WTC11 (cell line): ENCODE results near the gene CCM2L. TPM values are rescaled to one million over a fixed set of nuclear protein-coding genes. Genes with fewer than 3 reads are reported as not detected.

Experiments used
- ATAC-seq: fragments of 200-7000 bp; cut with Tn5 transposase; 2 replicates; pipeline ENCODE4 v1.10.0; 2021; ENCODE audit warnings: mild to moderate bottlenecking, moderate library complexity
- CTCF ChIA-PET: fragments of 300-600 bp; sonication (Branson Sonifier 250); formaldehyde crosslinking; loops from one replicate; lab custom pipeline; 2021; ENCODE audit warnings: antibody characterized with exemption; lab: Charles Lee
- POLR2A ChIA-PET: fragments of 350-600 bp; sonication (Branson Sonifier 250); formaldehyde crosslinking; loops from one replicate; lab custom pipeline; 2021; ENCODE audit warnings: antibody characterized with exemption; lab: Charles Lee
- DNase-seq: peaks from one replicate; pipeline ENCODE4 v3.0.0; 2021; ENCODE audit warnings: low spot score
- H3K27ac Mint-ChIP-seq: 2 replicates; pipeline ENCODE4 v1.8.0; 2021; ENCODE audit warnings: mixed read lengths
- H3K27me3 Mint-ChIP-seq: 2 replicates; pipeline ENCODE4 v1.8.0; 2021; ENCODE audit warnings: low read depth, mild to moderate bottlenecking, moderate library complexity, mixed read lengths
- H3K36me3 Mint-ChIP-seq: 2 replicates; pipeline ENCODE4 v1.8.0; 2021; ENCODE audit warnings: mixed read lengths
- H3K4me1 Mint-ChIP-seq: 2 replicates; pipeline ENCODE4 v1.8.0; 2022; ENCODE audit warnings: mixed read lengths
- H3K4me3 Mint-ChIP-seq: 2 replicates; pipeline ENCODE4 v1.8.0; 2021; ENCODE audit warnings: mild to moderate bottlenecking, moderate library complexity, mixed read lengths
- H3K9me3 Mint-ChIP-seq: 2 replicates; pipeline ENCODE4 v1.8.0; 2021; ENCODE audit warnings: mixed read lengths
- AFF4 ChIP-seq: sonication (generic); formaldehyde crosslinking; IDR thresholded peaks from 2 replicates; pipeline ENCODE4 v1.8.1; 2023; ENCODE audit warnings: mild to moderate bottlenecking, missing genetic modification reagents, borderline replicate concordance
- CREM ChIP-seq: sonication (generic); formaldehyde crosslinking; IDR thresholded peaks from 2 replicates; pipeline ENCODE4 v1.8.1; 2022; ENCODE audit warnings: mild to moderate bottlenecking, missing genetic modification reagents, moderate library complexity
- FOXP1 ChIP-seq: sonication (generic); formaldehyde crosslinking; IDR thresholded peaks from 2 replicates; pipeline ENCODE4 v1.8.0; 2022; ENCODE audit warnings: missing genetic modification reagents, mild to moderate bottlenecking, moderate library complexity, borderline replicate concordance
- GTF2I ChIP-seq: fragments of 250-450 bp; sonication (Bioruptor Pico); conservative IDR thresholded peaks from 2 replicates; pipeline ENCODE4 v1.4.0; 2021; ENCODE audit warnings: mild to moderate bottlenecking
- IRF2 ChIP-seq: sonication (generic); formaldehyde crosslinking; IDR thresholded peaks from 2 replicates; pipeline ENCODE4 v1.8.0; 2022; ENCODE audit warnings: low read depth, missing genetic modification reagents, borderline replicate concordance
- KAT7 ChIP-seq: sonication (generic); formaldehyde crosslinking; IDR thresholded peaks from 2 replicates; pipeline ENCODE4 v1.8.1; 2023; ENCODE audit warnings: missing genetic modification reagents, mild to moderate bottlenecking, borderline replicate concordance
- PREB ChIP-seq: sonication (generic); formaldehyde crosslinking; IDR thresholded peaks from 2 replicates; pipeline ENCODE4 v1.8.1; 2022; ENCODE audit warnings: mild to moderate bottlenecking, missing genetic modification reagents, moderate library complexity, borderline replicate concordance
- RELA ChIP-seq: sonication (generic); formaldehyde crosslinking; IDR thresholded peaks from 2 replicates; pipeline ENCODE4 v1.8.1; 2022; ENCODE audit warnings: missing genetic modification reagents, mild to moderate bottlenecking, borderline replicate concordance
- RORB ChIP-seq: fragments of 250-450 bp; sonication (Bioruptor Pico); IDR thresholded peaks from 2 replicates; pipeline ENCODE4 v1.9.0; 2021; ENCODE audit warnings: mild to moderate bottlenecking
- TP53 ChIP-seq: sonication (generic); formaldehyde crosslinking; IDR thresholded peaks from 2 replicates; pipeline ENCODE4 v1.8.1; 2023; ENCODE audit warnings: mild to moderate bottlenecking, missing genetic modification reagents
- ZNF121 ChIP-seq: sonication (generic); formaldehyde crosslinking; IDR thresholded peaks from 2 replicates; pipeline ENCODE4 v1.8.0; 2023; ENCODE audit warnings: missing genetic modification reagents
- ZNF232 ChIP-seq: sonication (generic); formaldehyde crosslinking; IDR thresholded peaks from 2 replicates; pipeline ENCODE4 v1.8.0; 2022; ENCODE audit warnings: mild to moderate bottlenecking, missing genetic modification reagents
- ZNF671 ChIP-seq: fragments of 250-450 bp; sonication (Bioruptor Pico); IDR thresholded peaks from 2 replicates; pipeline ENCODE4 v1.8.0; 2021; ENCODE audit warnings: mild to moderate bottlenecking
- total RNA-seq: library from RNA; stranded (reverse); gene quantifications from 3 replicates; pipeline ENCODE4 v1.2.3, GENCODE V29; 2021
- TF ChIP-seq, protein P1 (sequence below): sonication (generic); formaldehyde crosslinking; IDR thresholded peaks from 2 replicates; pipeline ENCODE4 v1.8.1; 2022; ENCODE audit warnings: low read depth, missing genetic modification reagents, borderline replicate concordance

Gene CCM2L
- total RNA-seq, 1 experiment from 2014 or later = 7.8 TPM

DNA sequence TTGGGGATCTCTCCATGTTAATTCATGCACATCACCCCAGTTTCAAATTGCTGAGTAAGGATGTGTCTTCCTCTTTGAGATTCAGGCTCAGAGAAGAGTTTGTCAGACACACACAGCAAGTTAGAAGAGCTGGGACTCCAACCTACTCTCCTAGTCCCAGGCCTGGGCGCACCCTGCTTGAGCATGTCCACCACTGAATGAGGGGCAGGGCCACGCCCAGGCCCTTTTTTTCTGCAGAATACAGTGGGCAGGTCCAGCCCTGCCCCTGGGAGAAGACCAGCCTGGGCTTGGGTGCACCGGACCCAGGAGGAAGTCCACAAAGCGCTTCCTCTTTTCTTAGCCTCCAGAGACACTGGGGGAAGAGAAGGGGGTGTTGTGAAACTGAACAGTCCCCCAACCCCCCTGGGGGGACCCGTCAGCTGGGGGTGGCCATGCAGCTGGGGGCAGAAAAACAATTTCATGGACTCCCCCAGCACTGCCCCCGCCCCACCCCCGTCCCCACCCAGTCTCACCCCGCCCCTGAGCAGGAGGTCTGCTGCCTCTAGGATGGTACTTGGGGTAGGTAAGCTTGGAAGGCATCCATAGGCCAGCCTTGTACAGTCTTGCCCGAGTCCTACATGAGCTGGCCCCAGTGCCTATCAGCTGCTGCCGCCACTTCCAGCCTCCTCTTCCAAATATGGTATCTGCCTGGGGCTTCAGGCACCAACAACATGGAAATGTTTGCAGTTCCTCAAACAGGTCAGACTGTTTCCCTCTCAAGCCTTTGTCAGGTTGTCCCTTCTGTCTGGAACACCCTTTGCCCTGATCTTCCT is 30.1 kb downstream of the CCM2L start (continued):
- TF ChIP-seq, protein P1, sequence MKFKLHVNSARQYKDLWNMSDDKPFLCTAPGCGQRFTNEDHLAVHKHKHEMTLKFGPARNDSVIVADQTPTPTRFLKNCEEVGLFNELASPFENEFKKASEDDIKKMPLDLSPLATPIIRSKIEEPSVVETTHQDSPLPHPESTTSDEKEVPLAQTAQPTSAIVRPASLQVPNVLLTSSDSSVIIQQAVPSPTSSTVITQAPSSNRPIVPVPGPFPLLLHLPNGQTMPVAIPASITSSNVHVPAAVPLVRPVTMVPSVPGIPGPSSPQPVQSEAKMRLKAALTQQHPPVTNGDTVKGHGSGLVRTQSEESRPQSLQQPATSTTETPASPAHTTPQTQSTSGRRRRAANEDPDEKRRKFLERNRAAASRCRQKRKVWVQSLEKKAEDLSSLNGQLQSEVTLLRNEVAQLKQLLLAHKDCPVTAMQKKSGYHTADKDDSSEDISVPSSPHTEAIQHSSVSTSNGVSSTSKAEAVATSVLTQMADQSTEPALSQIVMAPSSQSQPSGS (CRISPR knock-in tag) = no peak
- TF ChIP-seq FOXP1 (CRISPR knock-in tag) (no peak), TP53 (CRISPR knock-in tag) (no peak), RELA (no peak), KAT7 (CRISPR knock-in tag) (no peak), PREB (CRISPR knock-in tag) (no peak)

DNA sequence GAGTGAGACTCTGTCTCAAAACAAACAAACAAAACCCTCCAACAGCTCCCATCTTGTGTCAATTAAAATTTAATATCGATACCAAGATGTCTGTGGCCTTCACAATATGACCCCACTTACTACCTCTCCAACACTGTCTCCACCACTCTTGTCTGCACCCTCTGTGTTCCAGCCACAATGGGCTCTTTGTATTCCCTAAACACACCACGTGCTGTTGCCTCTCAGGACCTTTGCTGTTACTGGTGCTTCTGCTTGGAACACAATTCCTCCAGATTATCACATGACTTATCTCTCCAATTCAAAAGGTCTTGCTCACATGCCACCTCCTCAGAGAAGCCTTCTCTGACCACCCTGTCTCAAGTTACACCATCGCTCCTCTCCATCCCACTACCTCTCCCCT is 35.8 kb downstream of the CCM2L start:
- no peak overlapping the region for H3K4me3 Mint-ChIP-seq
- ATAC-seq = no peak
- no peaks in the 10 kb centered on the region for H3K36me3 Mint-ChIP-seq
- peaks cover 13% of the 10 kb centered on the region for H3K4me1 Mint-ChIP-seq
- no peak for DNase-seq
- TF ChIP-seq ZNF671 (no peak), AFF4 (CRISPR knock-in tag) (no peak), RORB (CRISPR knock-in tag) (no peak), IRF2 (CRISPR knock-in tag) (no peak), CREM (CRISPR knock-in tag) (no peak)
- no peak overlapping the region for H3K27ac Mint-ChIP-seq
- no peaks in the 10 kb centered on the region for H3K9me3 Mint-ChIP-seq
- H3K27me3 Mint-ChIP-seq = peaks cover 36% of the 10 kb centered on the region
- POLR2A ChIA-PET = no interaction called here
- CTCF ChIA-PET = no interaction called here

DNA sequence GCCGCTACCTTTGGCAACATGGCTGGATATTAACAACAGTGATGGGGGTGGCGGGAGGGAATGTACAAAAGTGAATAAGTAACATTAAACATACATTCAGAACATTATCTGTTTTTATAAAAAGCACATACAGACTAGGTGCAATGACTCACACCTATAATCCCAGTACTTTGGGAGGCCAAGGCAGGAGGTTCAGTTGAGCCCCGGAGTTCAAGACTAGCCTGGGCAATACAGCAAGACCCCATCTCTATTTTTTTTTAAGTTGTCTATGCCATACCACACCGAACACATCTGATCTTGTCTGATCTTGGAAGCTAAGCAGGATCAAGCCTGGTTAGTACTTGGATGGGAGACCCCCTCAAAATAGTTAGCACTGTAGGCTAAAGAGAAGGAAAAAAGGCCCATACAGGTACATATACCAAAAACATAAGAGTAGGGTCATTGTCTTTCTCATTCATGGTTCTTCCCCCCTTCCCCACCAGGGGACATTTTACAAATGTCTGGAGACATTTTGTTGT is 40.1 kb downstream of the CCM2L start:
- POLR2A ChIA-PET = no interaction called here
- peaks cover 17% of the 10 kb centered on the region for H3K4me1 Mint-ChIP-seq
- CTCF ChIA-PET = interaction anchor here (1.0 to 2.1 kb wide), 4 partner anchors 16 to 41 kb away, joined by 3 to 9 read pairs (median 6); no protein-coding TSS in a partner anchor

More for the DNA sequence above, 40.1 kb downstream of the CCM2L start:
- H3K36me3 Mint-ChIP-seq = no peaks in the 10 kb centered on the region
- no peak for DNase-seq
- H3K4me3 Mint-ChIP-seq = peak overlapping the region; percentile 85; the same call in 1 of the 2 replicates
- no peaks in the 10 kb centered on the region for H3K9me3 Mint-ChIP-seq
- peak; percentile 96 for TF ChIP-seq ZNF121 (CRISPR knock-in tag)
- no peak for TF ChIP-seq ZNF232 (CRISPR knock-in tag)
- 0 out of 2 replicates have a peak, but pooled peaks have one; percentile 21 for TF ChIP-seq GTF2I (CRISPR knock-in tag)
- H3K27me3 Mint-ChIP-seq = peaks cover 71% of the 10 kb centered on the region
- no peak overlapping the region for H3K27ac Mint-ChIP-seq
- ATAC-seq = no peak
